IMR-90 (cell line): ENCODE data around the gene SAXO1. TPM values are rescaled to one million over a fixed set of nuclear protein-coding genes. Genes with fewer than 3 reads are reported as not detected.

Experiments
- ATAC-seq: fragments of 200-7000 bp; cut with Tn5 transposase; 2 replicates; pipeline ENCODE4 v1.9.1; 2020; ENCODE audit warnings: low read depth, mild to moderate bottlenecking, moderate library complexity
- BruUV-seq: library from RNA; stranded (reverse); fragments of 400-500 nt; replicated peaks from 2 replicates; lab custom pipeline; 2021; lab: Mats Ljungman, UMichigan
- CTCF ChIA-PET: fragments of 300-600 bp; formaldehyde crosslinking; extraction: SDS; loops from one replicate; lab custom pipeline; 2021; ENCODE audit warnings: antibody characterized with exemption; lab: Yijun Ruan, JAX
- POLR2A ChIA-PET: fragments of 300-600 bp; sonication (Branson Sonifier 250); formaldehyde crosslinking; loops from one replicate; lab custom pipeline; 2022; ENCODE audit warnings: antibody characterized with exemption; ENCODE audit not compliant: unreplicated experiment; lab: Charles Lee
- DNase-seq: peaks from one replicate; pipeline ENCODE4 v3.0.0; 2013
- H2AFZ ChIP-seq: replicated peaks from 2 replicates; pipeline ENCODE3; 2013; ENCODE audit warnings: low read length, mild to moderate bottlenecking; ENCODE audit not compliant: poor library complexity
- H2AK5ac ChIP-seq: 2 replicates; pipeline ENCODE4 v1.6.1; 2013; ENCODE audit warnings: low read depth, low read length, inconsistent platforms
- H2AK9ac ChIP-seq: replicated peaks from 2 replicates; pipeline ENCODE3; 2013; ENCODE audit warnings: mild to moderate bottlenecking, low read depth, low read length, moderate library complexity; ENCODE audit not compliant: poor library complexity
- H2BK120ac ChIP-seq: 2 replicates; pipeline ENCODE4 v1.6.1; 2013; ENCODE audit warnings: low read depth, low read length, inconsistent platforms
- H2BK15ac ChIP-seq: 3 replicates; pipeline ENCODE4 v1.6.1; 2013; ENCODE audit warnings: low read depth, low read length, inconsistent platforms
- H2BK20ac ChIP-seq: 2 replicates; pipeline ENCODE4 v1.6.1; 2013; ENCODE audit warnings: low read depth, mild to moderate bottlenecking, inconsistent platforms, low read length, moderate library complexity
- H2BK5ac ChIP-seq: 2 replicates; pipeline ENCODE4 v1.6.1; 2013; ENCODE audit warnings: mild to moderate bottlenecking, low read depth, low read length, inconsistent platforms; ENCODE audit not compliant: poor library complexity, severe bottlenecking
- H3K14ac ChIP-seq: replicated peaks from 2 replicates; pipeline ENCODE4 v1.6.1; 2013; ENCODE audit warnings: low read depth, low read length, inconsistent platforms
- H3K18ac ChIP-seq: 2 replicates; pipeline ENCODE4 v1.6.1; 2013; ENCODE audit warnings: low read depth, low read length, control low read depth
- H3K23ac ChIP-seq: 2 replicates; pipeline ENCODE4 v1.6.1; 2013; ENCODE audit warnings: low read depth, low read length, inconsistent platforms
- H3K27ac ChIP-seq: 2 replicates; pipeline ENCODE4 v1.5.1; 2013; ENCODE audit warnings: mild to moderate bottlenecking, control low read depth, low read length; ENCODE audit not compliant: insufficient read depth
- H3K27me3 ChIP-seq: 2 replicates; pipeline ENCODE4 v1.6.1; 2013; ENCODE audit warnings: low read length; ENCODE audit not compliant: control insufficient read depth, insufficient read depth
- H3K36me3 ChIP-seq: 2 replicates; pipeline ENCODE4 v1.6.1; 2013; ENCODE audit warnings: low read length, mixed read lengths; ENCODE audit not compliant: control insufficient read depth, insufficient read depth
- H3K4ac ChIP-seq: 2 replicates; pipeline ENCODE4 v1.6.1; 2013; ENCODE audit warnings: low read depth, low read length, inconsistent platforms
- H3K4me1 ChIP-seq: 2 replicates; pipeline ENCODE4 v1.6.1; 2013; ENCODE audit warnings: low read length, mixed read lengths; ENCODE audit not compliant: control insufficient read depth, insufficient read depth
- H3K4me2 ChIP-seq: 2 replicates; pipeline ENCODE4 v1.6.1; 2013; ENCODE audit warnings: low read depth, mild to moderate bottlenecking, control low read depth, low read length, moderate library complexity
- H3K4me3 ChIP-seq: 2 replicates; pipeline ENCODE4 v1.5.1; 2013; ENCODE audit warnings: low read depth, mild to moderate bottlenecking, control low read depth, low read length, moderate library complexity; ENCODE audit not compliant: insufficient read depth
- H3K56ac ChIP-seq: 2 replicates; pipeline ENCODE4 v1.6.1; 2013; ENCODE audit warnings: low read length, inconsistent platforms; ENCODE audit not compliant: insufficient read depth; ENCODE audit errors: extremely low read depth
- H3K79me1 ChIP-seq, 2 experiments: 2 replicates each; pipeline ENCODE4 v1.6.1; 2013; ENCODE audit warnings: low read length in 2 of 2, inconsistent platforms in 1 of 2, low read depth in 1 of 2
- H3K9ac ChIP-seq: 2 replicates; pipeline ENCODE4 v1.6.1; 2013; ENCODE audit warnings: low read depth, low read length, control low read depth
- H3K9me1 ChIP-seq: 2 replicates; pipeline ENCODE4 v1.6.1; 2013; ENCODE audit warnings: low read length, inconsistent platforms; ENCODE audit not compliant: insufficient read depth
- H3K9me3 ChIP-seq: 2 replicates; pipeline ENCODE4 v1.6.1; 2013; ENCODE audit warnings: low read length; ENCODE audit not compliant: control insufficient read depth, insufficient read depth
- H4K20me1 ChIP-seq: 2 replicates; pipeline ENCODE4 v1.6.1; 2013; ENCODE audit warnings: low read length, inconsistent platforms; ENCODE audit not compliant: insufficient read depth
- H4K5ac ChIP-seq: 2 replicates; pipeline ENCODE4 v1.6.1; 2013; ENCODE audit warnings: mild to moderate bottlenecking, low read depth, low read length, control low read depth
- H4K8ac ChIP-seq, 2 experiments: 2 replicates each; pipeline ENCODE4 v1.6.1; 2013; ENCODE audit warnings: low read depth in 2 of 2, low read length in 2 of 2, control low read depth in 1 of 2, inconsistent platforms in 1 of 2
- H4K91ac ChIP-seq: 2 replicates; pipeline ENCODE4 v1.6.1; 2013; ENCODE audit warnings: low read depth, low read length, inconsistent platforms; ENCODE audit not compliant: insufficient read depth
- FOS ChIP-seq: fragments of 150-350 bp; IDR thresholded peaks from 2 replicates; pipeline ENCODE4 v1.6.1; 2016; ENCODE audit warnings: low read depth, low read length
- MAFK ChIP-seq: IDR thresholded peaks from 2 replicates; pipeline ENCODE4 v1.6.1; 2012; ENCODE audit warnings: low read depth, low read length, improper control_type of control experiment
- MXI1 ChIP-seq: IDR thresholded peaks from 2 replicates; pipeline ENCODE4 v1.6.1; 2012; ENCODE audit warnings: low read depth, mild to moderate bottlenecking, low read length, moderate library complexity, borderline replicate concordance
- NFE2L2 ChIP-seq: fragments of 150-350 bp; IDR thresholded peaks from 2 replicates; pipeline ENCODE4 v1.6.1; 2016; ENCODE audit warnings: low read depth, mild to moderate bottlenecking, low read length
- POLR2A ChIP-seq: IDR thresholded peaks from 2 replicates; pipeline ENCODE4 v1.6.1; 2012; ENCODE audit warnings: mild to moderate bottlenecking, low read depth, low read length
- RCOR1 ChIP-seq: IDR thresholded peaks from 2 replicates; pipeline ENCODE4 v1.6.1; 2012; ENCODE audit warnings: mild to moderate bottlenecking, low read length, improper control_type of control experiment; ENCODE audit not compliant: insufficient replicate concordance
- RFX5 ChIP-seq: IDR thresholded peaks from 2 replicates; pipeline ENCODE4 v1.8.0; 2012; ENCODE audit warnings: low read depth, mild to moderate bottlenecking, low read length, moderate library complexity
- WGBS, 2 experiments: methylation state at CpG; one replicate each; pipeline versions ENCODE4 v1.1.5 to v1.1.7; 2013; ENCODE audit warnings: missing lambda C conversion rate in 2 of 2; ENCODE audit not compliant: insufficient read length in 1 of 2; ENCODE audit errors: extremely low coverage in 2 of 2; 5-methylcytosine and 5-hydroxymethylcytosine counted together
- dilution Hi-C: fragments of 300-500 bp; cut with HindIII; formaldehyde crosslinking; loops from one replicate; pipeline ENCODE4 v1.14.3; 2018; ENCODE audit warnings: low sequenced_read_pairs; ENCODE audit not compliant: unreplicated experiment
- in situ Hi-C: fragments of 300-500 bp; cut with MboI; formaldehyde crosslinking; loops from 3 replicates; pipeline ENCODE4 v1.14.3; 2019; ENCODE audit warnings: low sequenced_read_pairs, inconsistent platforms, mixed read lengths
- intact Hi-C: fragments of 100-400 bp; cut with micrococcal nuclease; formaldehyde crosslinking; loops from 2 replicates; pipeline ENCODE4 v1.10.0; 2022
- polyA plus RNA-seq, 3 experiments: library from polyadenylated mRNA; depleted of rRNA; stranded (reverse); fragments of >200 nt; gene quantifications; 2 replicates each; pipeline ENCODE4 v1.2.3, GENCODE V29; 2012; ENCODE audit warnings: low replicate concordance in 1 of 3
- total RNA-seq: library from RNA; depleted of rRNA; stranded (reverse); fragments of >200 nt; gene quantifications from 2 replicates; pipeline ENCODE4 v1.2.3, GENCODE V29; 2012

Gene SAXO1
- total and polyA plus RNA-seq, 2 of the 4 experiments (the other 2 are of a cell fraction) = not detected

DNA sequence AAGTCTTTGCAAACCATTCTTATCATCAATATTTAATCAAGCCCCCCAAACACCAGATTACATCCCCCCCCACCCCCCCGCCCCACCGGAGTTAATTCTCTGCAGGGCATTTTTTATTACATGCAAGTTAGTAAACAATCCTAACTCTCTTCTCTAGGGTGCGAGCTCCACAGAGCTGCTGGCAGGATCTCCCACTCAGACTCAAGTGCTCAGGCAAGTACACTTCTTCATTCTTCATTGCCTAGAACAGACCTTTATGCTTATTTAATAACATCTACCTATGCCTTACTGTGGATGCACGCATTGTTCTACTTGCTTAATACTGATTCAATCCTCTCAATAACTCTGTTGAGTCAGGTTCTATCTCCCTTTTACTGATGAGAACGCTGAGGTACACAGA lies 9.9 kb downstream of the SAXO1 start:
- Histone ChIP-seq H2BK120ac (no peak overlapping the region), H4K20me1 (no peaks in the 10 kb centered on the region), H2BK15ac (no peak overlapping the region), H3K9ac (no peak overlapping the region), H3K27ac (no peak overlapping the region), H2AK9ac (no peak overlapping the region), H4K91ac (no peak overlapping the region), H3K23ac (no peak overlapping the region), H2AK5ac (no peak overlapping the region), H2BK5ac (no peak overlapping the region), H4K5ac (no peak overlapping the region), H3K27me3 (peaks cover 12% of the 10 kb centered on the region), H3K4ac (no peak overlapping the region), H3K79me1 (no peaks in the 10 kb centered on the region), H3K9me3 (peaks cover 6% of the 10 kb centered on the region; the same call in 1 of the 2 replicates), H2AFZ (no peak overlapping the region), H3K9me1 (no peaks in the 10 kb centered on the region), H3K18ac (no peak overlapping the region), H4K8ac (no peak overlapping the region), H3K4me3 (no peak overlapping the region), H3K56ac (no peak overlapping the region), H3K36me3 (no peaks in the 10 kb centered on the region), H2BK20ac (no peak overlapping the region), H3K4me1 (no peaks in the 10 kb centered on the region), H3K14ac (no peak overlapping the region), H3K4me2 (no peak overlapping the region)
- dilution Hi-C loops = no loop called here
- ATAC-seq (no peak), DNase-seq (no peak)
- 100% methylated on average over 1 of the region's 5 CpGs; no CpG with 5 or more reads in 1 of the 2 experiments for WGBS, 2 experiments
- in situ Hi-C loops = no loop called here
- intact Hi-C loops = loop anchor here (10.0 kb wide), 1 partner anchor 1498 kb away; no protein-coding TSS in a partner anchor
- BruUV-seq = no TSS peak
- ChIA-PET CTCF (interaction anchor here (1.0 kb wide), 1 partner anchor 768 kb away, joined by 3 read pairs; no protein-coding TSS in a partner anchor), POLR2A (no interaction called here)
- TF ChIP-seq MXI1 (no peak), POLR2A (no peak), FOS (no peak), NFE2L2 (no peak), RFX5 (no peak), MAFK (no peak), RCOR1 (no peak)
